Thoracic aorta (tissue), 2 donors: Measurements from ENCODE around the gene TRIM38. TPM values are rescaled to one million over a fixed set of nuclear protein-coding genes. Genes with fewer than 3 reads are reported as not detected.

Experiments used
- ATAC-seq: fragments of 150-250 bp; one replicate; pipeline ENCODE4 v1.8.0; 2017; ENCODE audit warnings: low read depth; ENCODE audit not compliant: insufficient number of reproducible peaks, low FRiP score
- DNase-seq: peaks from one replicate; pipeline ENCODE4 v3.0.0-alpha.2; 2020; ENCODE audit warnings: low spot score
- H3K27ac ChIP-seq, 2 donors: fragments of 200-600 bp; sonication (generic); 1 replicate in 1 of 2; 2 replicates in 1 of 2; pipeline ENCODE4 v1.5.1; 2016; ENCODE audit warnings: mild to moderate bottlenecking in 2 of 2, moderate library complexity in 2 of 2
- H3K27me3 ChIP-seq: fragments of 200-600 bp; sonication (generic); replicated peaks from 2 replicates; pipeline ENCODE4 v1.6.0; 2016; ENCODE audit warnings: mild to moderate bottlenecking; ENCODE audit not compliant: insufficient read depth
- H3K36me3 ChIP-seq: fragments of 200-600 bp; sonication (generic); one replicate; pipeline ENCODE4 v1.5.1; 2016
- H3K4me1 ChIP-seq, 2 donors: fragments of 200-600 bp; sonication (generic); 1 replicate in 1 of 2; 2 replicates in 1 of 2; pipeline versions ENCODE4 v1.5.1 to v1.6.0; 2016; ENCODE audit warnings: low read depth in 2 of 2, mild to moderate bottlenecking in 1 of 2; ENCODE audit not compliant: control insufficient read depth in 1 of 2
- H3K4me3 ChIP-seq: fragments of 200-600 bp; sonication (generic); 2 replicates; pipeline ENCODE4 v1.5.1; 2016; ENCODE audit warnings: mild to moderate bottlenecking
- H3K9me3 ChIP-seq: fragments of 200-600 bp; sonication (generic); 2 replicates; pipeline ENCODE4 v1.5.1; 2016
- total RNA-seq, 2 donors: library from RNA; depleted of rRNA; stranded (reverse); fragments of >200 nt; gene quantifications; one replicate each; pipeline versions ENCODE4 v1.1.0 to v1.2.3, GENCODE V29; 2016
- TF ChIP-seq, protein P1 (sequence below): fragments of 200-600 bp; sonication (generic); IDR thresholded peaks from one replicate; pipeline ENCODE4 v1.5.1; 2019; ENCODE audit warnings: antibody characterized with exemption

The TRIM38 gene
- total RNA-seq, 2 donors from 2014 or later, result 19.5 to 25.1 TPM

DNA sequence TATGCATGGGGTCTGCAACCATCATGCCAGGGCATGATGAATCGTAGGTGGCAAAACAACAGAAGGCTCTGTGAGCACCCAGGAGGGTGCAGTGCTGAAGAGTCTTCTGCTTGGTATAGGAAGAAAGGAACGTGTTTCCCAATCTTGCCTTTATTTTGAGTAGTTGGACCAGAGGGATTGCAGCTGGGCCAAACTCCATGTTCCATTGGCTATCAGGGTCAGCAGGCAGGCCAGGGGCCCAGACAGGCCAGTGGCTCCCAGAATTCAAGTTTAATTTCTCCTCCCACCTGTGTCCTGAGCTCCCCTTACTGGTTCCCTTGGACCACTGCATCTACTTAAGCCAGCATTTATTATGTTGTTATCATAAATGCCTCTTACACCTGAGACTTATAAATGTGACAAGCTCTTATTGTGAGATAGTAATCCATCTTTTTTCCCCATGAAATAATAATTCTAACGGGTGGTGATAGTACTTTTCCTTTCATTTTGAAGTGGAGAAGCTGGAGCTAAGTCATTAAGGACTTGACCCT, 918 bp upstream of the TRIM38 start:
- Histone ChIP-seq H3K9me3 (no peaks in the 10 kb centered on the region), H3K4me3 (peak overlapping the region; percentile 89), H3K4me1 (peaks cover 30 to 35% of the 10 kb centered on the region in 2 donors), H3K36me3 (peaks cover 7% of the 10 kb centered on the region), H3K27me3 (no peaks in the 10 kb centered on the region), H3K27ac (peak overlapping the region; percentile 98)
- TF ChIP-seq, protein P1, sequence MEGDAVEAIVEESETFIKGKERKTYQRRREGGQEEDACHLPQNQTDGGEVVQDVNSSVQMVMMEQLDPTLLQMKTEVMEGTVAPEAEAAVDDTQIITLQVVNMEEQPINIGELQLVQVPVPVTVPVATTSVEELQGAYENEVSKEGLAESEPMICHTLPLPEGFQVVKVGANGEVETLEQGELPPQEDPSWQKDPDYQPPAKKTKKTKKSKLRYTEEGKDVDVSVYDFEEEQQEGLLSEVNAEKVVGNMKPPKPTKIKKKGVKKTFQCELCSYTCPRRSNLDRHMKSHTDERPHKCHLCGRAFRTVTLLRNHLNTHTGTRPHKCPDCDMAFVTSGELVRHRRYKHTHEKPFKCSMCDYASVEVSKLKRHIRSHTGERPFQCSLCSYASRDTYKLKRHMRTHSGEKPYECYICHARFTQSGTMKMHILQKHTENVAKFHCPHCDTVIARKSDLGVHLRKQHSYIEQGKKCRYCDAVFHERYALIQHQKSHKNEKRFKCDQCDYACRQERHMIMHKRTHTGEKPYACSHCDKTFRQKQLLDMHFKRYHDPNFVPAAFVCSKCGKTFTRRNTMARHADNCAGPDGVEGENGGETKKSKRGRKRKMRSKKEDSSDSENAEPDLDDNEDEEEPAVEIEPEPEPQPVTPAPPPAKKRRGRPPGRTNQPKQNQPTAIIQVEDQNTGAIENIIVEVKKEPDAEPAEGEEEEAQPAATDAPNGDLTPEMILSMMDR, result no peak
- DNase-seq, result no peak
- ATAC-seq, result no peak

DNA sequence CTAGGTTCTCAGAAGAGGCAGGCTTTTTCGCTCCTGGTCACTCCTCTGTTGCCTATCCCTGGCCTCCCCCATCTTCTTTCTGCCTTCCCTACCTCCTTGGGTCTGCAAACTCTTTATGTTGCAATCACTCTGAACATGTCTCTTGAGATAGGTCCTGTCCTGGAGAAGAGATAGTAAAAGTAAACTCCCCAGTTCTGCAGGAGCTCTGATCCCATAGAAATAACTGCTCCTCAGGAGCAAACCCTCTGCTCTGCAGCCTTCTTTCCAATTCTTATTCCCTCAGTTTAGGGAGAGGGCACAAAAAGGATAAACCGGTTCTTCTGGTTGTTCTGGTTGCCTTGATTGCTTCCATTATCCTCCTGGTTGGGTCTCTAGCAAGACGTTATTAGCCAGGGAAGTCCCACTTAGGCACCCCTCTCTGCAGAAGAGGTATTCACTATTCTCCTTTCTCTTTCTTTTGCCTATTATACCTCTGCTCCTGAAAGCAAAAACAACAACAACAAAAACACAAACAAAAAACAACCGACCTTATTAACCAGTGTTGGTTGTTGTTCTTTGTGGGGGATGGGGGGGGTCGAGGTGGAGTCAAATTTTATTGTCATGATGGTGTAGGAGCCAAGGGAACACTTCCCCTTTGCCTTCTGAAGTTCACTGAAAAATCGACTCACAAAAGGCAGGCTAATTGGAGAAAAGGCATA, 973 bp downstream of the TRIM38 start:
- Histone ChIP-seq H3K4me3 (peak overlapping the region; percentile 89), H3K27me3 (no peaks in the 10 kb centered on the region), H3K27ac (peak overlapping the region; percentile 62 to 98), H3K4me1 (peaks cover 43 to 54% of the 10 kb centered on the region in 2 donors), H3K9me3 (no peaks in the 10 kb centered on the region), H3K36me3 (peaks cover 8% of the 10 kb centered on the region)
- no peak for ATAC-seq
- DNase-seq, result no peak
- TF ChIP-seq, protein P1, result no peak

DNA sequence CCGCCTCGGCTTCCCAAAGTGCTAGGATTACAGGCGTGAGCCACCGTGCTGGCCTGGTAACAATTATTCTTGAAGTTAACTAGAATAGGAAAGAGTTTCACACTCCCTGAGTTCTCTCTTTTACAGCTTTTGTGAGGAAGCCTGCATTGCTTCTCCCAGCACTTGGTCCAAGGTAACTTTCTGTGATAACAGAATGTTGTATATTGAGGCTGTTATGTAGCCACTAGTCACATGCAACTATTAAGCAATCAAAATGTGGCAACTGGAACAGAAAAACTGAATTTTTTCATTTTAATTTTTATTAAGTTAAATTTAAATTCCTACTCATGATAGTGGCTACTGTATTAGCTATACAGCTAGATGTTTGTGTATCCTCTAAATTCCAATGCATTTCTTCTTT, 2.5 kb downstream of the TRIM38 start:
- DNase-seq (no peak), ATAC-seq (no peak)
- peak overlapping the region in 1 of 2 donors; percentile 29 for H3K27ac ChIP-seq
- H3K4me1 ChIP-seq, result peaks cover 52 to 65% of the 10 kb centered on the region in 2 donors
- H3K27me3 ChIP-seq, result no peaks in the 10 kb centered on the region
- H3K4me3 ChIP-seq, result peak overlapping the region; percentile 89
- peaks cover 14% of the 10 kb centered on the region for H3K36me3 ChIP-seq
- TF ChIP-seq, protein P1, result no peak
- no peaks in the 10 kb centered on the region for H3K9me3 ChIP-seq

DNA sequence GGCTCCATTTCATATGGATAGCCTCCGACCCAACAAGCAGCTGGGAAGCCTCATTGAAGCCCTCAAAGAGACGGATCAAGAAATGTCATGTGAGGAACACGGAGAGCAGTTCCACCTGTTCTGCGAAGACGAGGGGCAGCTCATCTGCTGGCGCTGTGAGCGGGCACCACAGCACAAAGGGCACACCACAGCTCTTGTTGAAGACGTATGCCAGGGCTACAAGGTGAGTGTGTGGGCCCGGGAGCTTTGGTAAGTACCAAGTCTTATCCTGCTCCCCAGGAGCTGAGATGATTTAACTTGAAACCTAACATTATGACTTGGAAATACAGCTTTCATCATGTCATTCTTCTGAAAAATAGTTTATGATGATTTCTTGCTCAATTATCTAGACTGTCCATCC, 4.1 kb downstream of the TRIM38 start:
- Histone ChIP-seq H3K4me1 (peaks cover 60 to 70% of the 10 kb centered on the region in 2 donors), H3K27ac (no peak overlapping the region), H3K27me3 (no peaks in the 10 kb centered on the region), H3K4me3 (peak overlapping the region; percentile 32), H3K9me3 (no peaks in the 10 kb centered on the region), H3K36me3 (peaks cover 18% of the 10 kb centered on the region)
- TF ChIP-seq, protein P1, result no peak
- DNase-seq, result no peak
- ATAC-seq, result no peak

DNA sequence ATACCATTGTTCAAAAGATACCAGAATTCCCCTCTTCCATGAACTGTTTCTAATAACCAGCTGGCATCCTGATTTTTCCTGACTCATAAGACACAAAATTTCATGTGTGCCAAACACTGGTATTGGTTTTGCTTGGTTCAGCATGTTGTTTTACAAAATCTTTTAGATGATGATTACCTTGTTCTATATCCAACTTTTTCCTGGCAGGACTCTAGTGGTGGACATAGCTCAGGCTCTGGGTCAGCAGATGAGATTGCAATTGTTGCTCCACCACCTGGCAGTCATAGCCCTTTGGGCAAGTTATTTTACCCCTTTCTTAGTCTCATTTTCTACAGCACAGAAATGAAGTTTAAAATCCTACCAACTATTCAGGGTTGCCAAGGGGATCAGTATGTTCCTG, 6.2 kb downstream of the TRIM38 start:
- Histone ChIP-seq H3K36me3 (peaks cover 38% of the 10 kb centered on the region), H3K27me3 (no peaks in the 10 kb centered on the region), H3K4me1 (peaks cover 59 to 74% of the 10 kb centered on the region in 2 donors), H3K4me3 (peak overlapping the region; percentile 32), H3K9me3 (no peaks in the 10 kb centered on the region), H3K27ac (peak overlapping the region; percentile 7 to 35)
- ATAC-seq (no peak), DNase-seq (no peak)
- TF ChIP-seq, protein P1, result no peak
